Motor neuron (in vitro differentiated cells): ENCODE data around the gene CRYBA4. TPM values are rescaled to one million over a fixed set of nuclear protein-coding genes. Genes with fewer than 3 reads are reported as not detected.

Experiments
- ATAC-seq, 8 experiments: fragments of 200-7000 bp; cut with Tn5 transposase; replicated peaks in 6 of 8; 2 replicates each; pipeline ENCODE4 v1.8.0; 2021; ENCODE audit warnings: mild to moderate bottlenecking in 8 of 8, moderate library complexity in 8 of 8
- H3K27ac ChIP-seq, 2 donors: fragments of 250-450 bp; sonication (Bioruptor Pico); 2 replicates each; pipeline ENCODE4 v1.9.0; 2021; ENCODE audit warnings: antibody characterized with exemption in 2 of 2, mild to moderate bottlenecking in 2 of 2, moderate library complexity in 1 of 2
- H3K4me1 ChIP-seq, 2 donors: fragments of 250-450 bp; sonication (Bioruptor Pico); replicated peaks in 1 of 2; 2 replicates each; pipeline ENCODE4 v1.6.1; 2021; ENCODE audit warnings: antibody characterized with exemption in 2 of 2, mild to moderate bottlenecking in 2 of 2, moderate library complexity in 1 of 2
- H3K4me3 ChIP-seq, 5 donors: fragments of 250-450 bp; sonication (Bioruptor Pico); 2 replicates each; pipeline ENCODE4 v1.9.0; 2021; ENCODE audit warnings: antibody characterized with exemption in 5 of 5, mild to moderate bottlenecking in 5 of 5, moderate library complexity in 4 of 5
- WGBS, 10 experiments: fragments of 450-650 bp; shearing (Covaris generic); methylation state at CpG; one replicate each; pipeline ENCODE4 v1.0.0; 2022; 5-methylcytosine and 5-hydroxymethylcytosine counted together
- in situ Hi-C, 9 experiments: fragments of 400-800 bp; cut with MboI; loops; one replicate each; pipeline ENCODE4 v1.15.0; 2021; ENCODE audit warnings: low sequenced_read_pairs in 9 of 9, low pct_unique_long_range_greater_than_20kb in 2 of 9; ENCODE audit not compliant: unreplicated experiment in 9 of 9
- total RNA-seq, 8 experiments: library from RNA; unstranded; fragments of 300-600 nt; gene quantifications; 2 replicates each; pipeline versions ENCODE4 v1.2.3 to v1.2.4, GENCODE V29; 2022

Gene CRYBA4
- total RNA-seq, 8 experiments from 2014 or later: 0.38 to 1.2 (median 0.49) TPM; not detected in 4

DNA sequence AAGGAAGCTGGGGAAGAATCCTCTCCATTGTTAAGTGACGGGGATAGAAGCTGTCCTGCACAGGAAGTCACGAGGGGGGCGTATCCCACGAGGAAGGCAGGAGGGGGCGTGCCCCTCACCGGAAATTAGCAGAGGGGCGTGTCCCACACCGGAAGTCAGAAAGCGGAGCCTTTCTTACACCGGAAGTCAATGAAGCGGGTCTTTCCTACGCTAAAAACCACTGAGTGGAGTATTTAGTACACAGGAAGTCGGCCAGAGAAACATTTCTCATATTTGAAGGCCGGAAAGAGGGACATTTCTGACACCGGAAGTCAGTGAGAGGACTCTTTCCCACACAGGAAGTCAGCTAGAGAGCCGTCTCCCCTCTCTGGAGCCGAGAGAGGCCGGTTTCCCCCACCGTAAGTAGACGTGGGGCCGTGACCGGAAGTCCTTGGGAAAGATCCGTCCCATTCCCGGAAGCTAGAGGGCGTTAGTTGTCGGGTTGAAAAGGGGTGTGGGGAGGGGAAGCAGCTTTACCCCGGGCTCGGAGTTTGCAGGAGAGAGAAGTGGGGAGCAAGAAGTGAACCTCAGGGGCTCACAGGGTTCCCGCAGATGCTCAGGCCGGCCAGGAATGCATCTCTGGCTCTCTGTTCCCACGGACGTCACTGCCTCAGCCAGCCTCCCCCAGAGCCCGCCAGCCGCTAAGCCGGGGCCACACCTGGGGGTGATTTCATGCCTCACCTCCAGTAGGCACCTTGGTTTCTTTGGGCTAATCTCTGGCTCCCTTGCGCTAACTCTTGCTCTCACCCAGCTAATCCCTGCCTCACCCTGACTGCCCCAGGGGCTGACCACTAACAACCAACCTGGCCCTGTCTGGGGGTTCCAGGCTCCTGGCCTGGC lies 51.1 kb downstream of the CRYBA4 start:
- in situ Hi-C loops: no loop called here
- Histone ChIP-seq H3K4me1 (peaks cover 20 to 31% of the 10 kb centered on the region in 2 donors), H3K4me3 (peak overlapping the region; percentile 38 to 55 (median 46)), H3K27ac (peak overlapping the region; percentile 91 to 93)
- WGBS, 10 experiments: 0 to 8% (median 1%) methylated on average over 2 to 21 of the region's 36 CpGs; no CpG with 5 or more reads in 3 of the 10 experiments
- ATAC-seq: peak; percentile 74 to 93 (median 90)

GRCh38 chr22:26673486-26673885 lies 51.7 kb downstream of the CRYBA4 start:
- Histone ChIP-seq H3K27ac (peak overlapping the region; percentile 91 to 93), H3K4me3 (peak overlapping the region; percentile 38 to 55 (median 46)), H3K4me1 (peaks cover 20 to 31% of the 10 kb centered on the region in 2 donors)
- 0 to 63% (median 25%) methylated on average over 1 to 4 of the region's 4 CpGs; no CpG with 5 or more reads in 2 of the 10 experiments for WGBS, 10 experiments
- in situ Hi-C loops: no loop called here
- ATAC-seq: peak in 2 of 8 experiments; percentile 1 to 5

- no peak for ATAC-seq
- in situ Hi-C loops: no loop called here
- WGBS, 10 experiments: 20 to 95% (median 78%) methylated on average over 1 to 8 of the region's 9 CpGs; no CpG with 5 or more reads in 4 of the 10 experiments
- Histone ChIP-seq H3K4me3 (peak overlapping the region in 2 of 5 donors; percentile 46 to 55), H3K4me1 (peaks cover 23 to 31% of the 10 kb centered on the region in 2 donors), H3K27ac (peak overlapping the region in 1 of 2 donors; percentile 93)
Observed at GRCh38 chr22:26674211-26675190, 52.7 kb downstream of the CRYBA4 start.

- 74 to 100% (median 100%) methylated on average over 1 to 3 of the region's 4 CpGs; no CpG with 5 or more reads in 3 of the 10 experiments for WGBS, 10 experiments
- no peak overlapping the region for H3K27ac ChIP-seq
- in situ Hi-C loops: no loop called here
- no peak overlapping the region for H3K4me3 ChIP-seq
- ATAC-seq: no peak
- peaks cover 23 to 31% of the 10 kb centered on the region in 2 donors for H3K4me1 ChIP-seq
Observed at GRCh38 chr22:26675687-26676268, 54.0 kb downstream of the CRYBA4 start.

- no peak for ATAC-seq
- Histone ChIP-seq H3K4me1 (peaks cover 13 to 18% of the 10 kb centered on the region in 2 donors), H3K27ac (no peak overlapping the region), H3K4me3 (no peak overlapping the region)
- 80 to 100% (median 91%) methylated on average over 1 to 4 of the region's 5 CpGs; no CpG with 5 or more reads in 6 of the 10 experiments for WGBS, 10 experiments
- in situ Hi-C loops: no loop called here
Observed at GRCh38 chr22:26677217-26677616, 55.5 kb downstream of the CRYBA4 start.

GRCh38 chr22:26679003-26679629 lies 57.4 kb downstream of the CRYBA4 start:
- no peak overlapping the region for H3K4me3 ChIP-seq
- in situ Hi-C loops: no loop called here
- H3K27ac ChIP-seq: no peak overlapping the region
- WGBS, 10 experiments: 0 to 80% (median 4%) methylated on average over 1 to 5 of the region's 9 CpGs; no CpG with 5 or more reads in 3 of the 10 experiments
- H3K4me1 ChIP-seq: peaks cover 5 to 12% of the 10 kb centered on the region in 2 donors
- ATAC-seq: peak; percentile 63 to 93 (median 86)

Other genes with a start within 250 kb of the CRYBA4 start
- gene ASPHD2, start 192.7 kb upstream of the CRYBA4 start, total RNA-seq: 10 to 100 TPM in 1 of 8 experiments, 1 to 10 TPM in 7; 1.9 to 14.4 (median 6.2) TPM
- gene HPS4, start 138.2 kb upstream of the CRYBA4 start, total RNA-seq: 10 to 100 TPM; 21.7 to 41.6 (median 32.6) TPM
- 10 to 100 TPM in 7 of 8 experiments, 1 to 10 TPM in 1; 8.4 to 21.2 (median 13.6) TPM for gene SRRD, start 138.1 kb upstream of the CRYBA4 start, total RNA-seq
- 10 to 100 TPM; 23.4 to 36.6 (median 31.6) TPM for gene TFIP11, start 109.5 kb upstream of the CRYBA4 start, total RNA-seq
- gene TPST2, start 31.8 kb upstream of the CRYBA4 start, total RNA-seq: 10 to 100 TPM in 4 of 8 experiments, 1 to 10 TPM in 4; 7.9 to 24.1 (median 9.5) TPM
- under 1 TPM in 3 of 8 experiments, not detected in 5; 0.38 to 0.86 (median 0.60) TPM for gene CRYBB1, start 3.9 kb upstream of the CRYBA4 start, total RNA-seq
- gene MIAT, start 35.6 kb downstream of the CRYBA4 start, total RNA-seq: 100 to 1,000 TPM in 3 of 8 experiments, 10 to 100 TPM in 3, 1 to 10 TPM in 2; 2.3 to 200 (median 90.9) TPM